Measurements from ENCODE around the gene NAV2. TPM values are rescaled to one million over a fixed set of nuclear protein-coding genes. Genes with fewer than 3 reads are reported as not detected.

NAV2 gene
- total RNA-seq, 1 experiment from 2014 or later = 22.7 TPM

- no peak for DNase-seq (ENCODE audit: low read depth, low spot score)
These were observed 314.9 kb downstream of the NAV2 start for GRCh38 chr11:20027556-20028013.

GRCh38 chr11:20029193-20029592 is 316.6 kb downstream of the NAV2 start:
- Histone ChIP-seq H3K27me3 (ENCODE audit: control insufficient read depth, insufficient read depth, low read length) (no peaks in the 10 kb centered on the region), H3K36me3 (ENCODE audit: control insufficient read depth, insufficient read depth, low read length) (no peaks in the 10 kb centered on the region), H3K4me1 (ENCODE audit: control insufficient read depth, insufficient read depth, low read length) (no peaks in the 10 kb centered on the region), H3K27ac (ENCODE audit: low read length) (no peak overlapping the region), H3K9me3 (ENCODE audit: control insufficient read depth, insufficient read depth, low read depth, low read length) (no peaks in the 10 kb centered on the region), H3K4me3 (ENCODE audit: low read depth in 2 of 2, low read length in 2 of 2) (no peak overlapping the region)
- intact Hi-C loops (cut with micrococcal nuclease; ENCODE audit: unreplicated experiment) = no loop called here
- no TSS peak for BruUV-seq (replicated peaks)
- in situ Hi-C loops (cut with HindIII; ENCODE audit: low pct_unique_long_range_greater_than_20kb, low sequenced_read_pairs) = no loop called here
- TF ChIP-seq SIN3A (IDR thresholded peaks at IDR 0.05; ENCODE audit: borderline replicate concordance, insufficient read depth, low read depth, low read length) = no peak
- no peak for TF ChIP-seq REST (IDR thresholded peaks at IDR 0.05; ENCODE audit: insufficient read depth in 1 of 2, low read depth in 2 of 2, low read length in 1 of 2)
- ChIA-PET POLR2A (no interaction called here), CTCF (interaction anchor here (0.6 kb wide), 1 partner anchor 59 kb away, joined by 3 read pairs; no protein-coding TSS in a partner anchor)
- DNase-seq (ENCODE audit: low read depth, low spot score) (no peak), ATAC-seq (no peak)

More at GRCh38 chr11:20027556-20028013, 314.9 kb downstream of the NAV2 start:
- intact Hi-C loops (cut with micrococcal nuclease; ENCODE audit: unreplicated experiment) (no loop called here), in situ Hi-C loops (cut with HindIII; ENCODE audit: low pct_unique_long_range_greater_than_20kb, low sequenced_read_pairs) (no loop called here)
- Histone ChIP-seq H3K27ac (ENCODE audit: low read length) (no peak overlapping the region), H3K4me3 (ENCODE audit: low read depth in 2 of 2, low read length in 2 of 2) (no peak overlapping the region), H3K27me3 (ENCODE audit: control insufficient read depth, insufficient read depth, low read length) (no peaks in the 10 kb centered on the region), H3K36me3 (ENCODE audit: control insufficient read depth, insufficient read depth, low read length) (no peaks in the 10 kb centered on the region), H3K4me1 (ENCODE audit: control insufficient read depth, insufficient read depth, low read length) (no peaks in the 10 kb centered on the region), H3K9me3 (ENCODE audit: control insufficient read depth, insufficient read depth, low read depth, low read length) (no peaks in the 10 kb centered on the region)
- no peak for TF ChIP-seq CTCF (IDR thresholded peaks at IDR 0.05)
- no peak for TF ChIP-seq TCF7L2 (IDR thresholded peaks at IDR 0.05; ENCODE audit: low read depth, low read length)
- TF ChIP-seq SIN3A (IDR thresholded peaks at IDR 0.05; ENCODE audit: borderline replicate concordance, insufficient read depth, low read depth, low read length) = no peak
- no peak for TF ChIP-seq REST (IDR thresholded peaks at IDR 0.05; ENCODE audit: insufficient read depth in 1 of 2, low read depth in 2 of 2, low read length in 1 of 2)
- no peak for TF ChIP-seq POLR2AphosphoS5 (IDR thresholded peaks at IDR 0.05; ENCODE audit: low read depth, low read length)
- no TSS peak for BruUV-seq (replicated peaks)
- POLR2A ChIA-PET = no interaction called here
- CTCF ChIA-PET = no interaction called here
- ATAC-seq = no peak
